Lower leg skin (tissue), 4 donors: ENCODE data around the gene COG4. TPM values are rescaled to one million over a fixed set of nuclear protein-coding genes. Genes with fewer than 3 reads are reported as not detected.

Experiments
- DNase-seq, 2 donors: peaks; one replicate each; pipeline ENCODE4 v3.0.0-alpha.2; 2019; ENCODE audit warnings: low spot score in 2 of 2
- H3K4me3 ChIP-seq: fragments of 200-600 bp; sonication (generic); 2 replicates; pipeline ENCODE4 v1.5.1; 2017; ENCODE audit warnings: mild to moderate bottlenecking, low read depth; ENCODE audit not compliant: poor library complexity, severe bottlenecking
- CTCF ChIP-seq, 3 donors: fragments of 450-650 bp; IDR thresholded peaks; one replicate each; pipeline ENCODE4 v1.5.1; 2016; ENCODE audit warnings: antibody characterized with exemption in 3 of 3, mild to moderate bottlenecking in 3 of 3, moderate library complexity in 2 of 3
- POLR2A ChIP-seq, 2 donors: fragments of 450-650 bp; IDR thresholded peaks; one replicate each; pipeline ENCODE4 v1.6.1; 2016 to 2017; ENCODE audit warnings: antibody characterized with exemption in 2 of 2, mild to moderate bottlenecking in 1 of 2, moderate library complexity in 1 of 2
- WGBS, 2 donors: methylation state at CpG; one replicate each; pipeline ENCODE4 v1.1.5; 2018; 5-methylcytosine and 5-hydroxymethylcytosine counted together
- intact Hi-C: fragments of 100-400 bp; cut with DNase I; formaldehyde crosslinking; loops from one replicate; pipeline ENCODE4 v1.15.0; 2023; ENCODE audit warnings: low total_unique reads
- total RNA-seq, 4 donors: library from RNA; depleted of rRNA; stranded (reverse); fragments of >200 nt; gene quantifications; one replicate each; pipeline ENCODE4 v1.1.0, GENCODE V29; 2016

The COG4 gene
- total RNA-seq, 4 donors from 2014 or later = 36.0 to 95.7 (median 48.3) TPM

- WGBS, 2 donors = 66 to 70% methylated on average over 20 to 23 of the region's 24 CpGs
- DNase-seq = no peak
- no peak overlapping the region for H3K4me3 ChIP-seq
- intact Hi-C loops = no loop called here
- TF ChIP-seq CTCF (IDR thresholded peaks at IDR 0.05) (no peak), POLR2A (IDR thresholded peaks at IDR 0.05) (no peak)
Observed at GRCh38 chr16:70475054-70475871, 48.1 kb downstream of the COG4 start.

GRCh38 chr16:70474320-70475053, 48.9 kb downstream of the COG4 start:
- no peak for DNase-seq
- no peak overlapping the region for H3K4me3 ChIP-seq
- intact Hi-C loops = no loop called here
- no peak for TF ChIP-seq POLR2A (IDR thresholded peaks at IDR 0.05)
- 83 to 88% methylated on average over 11 to 17 of the region's 22 CpGs for WGBS, 2 donors

GRCh38 chr16:70473446-70474319, 49.7 kb downstream of the COG4 start:
- intact Hi-C loops = no loop called here
- WGBS, 2 donors = 88 to 89% methylated on average over 19 to 21 of the region's 21 CpGs
- TF ChIP-seq CTCF (IDR thresholded peaks at IDR 0.05) (no peak), POLR2A (IDR thresholded peaks at IDR 0.05) (no peak)
- DNase-seq = no peak
- no peak overlapping the region for H3K4me3 ChIP-seq

- TF ChIP-seq CTCF (IDR thresholded peaks at IDR 0.05) = no peak
- no peak for TF ChIP-seq POLR2A (IDR thresholded peaks at IDR 0.05)
- WGBS, 2 donors = 87 to 89% methylated on average over 26 to 28 of the region's 28 CpGs
- no peak overlapping the region for H3K4me3 ChIP-seq
- intact Hi-C loops = no loop called here
- no peak for DNase-seq
Observed at GRCh38 chr16:70472786-70473433, 50.4 kb downstream of the COG4 start.

- intact Hi-C loops = no loop called here
- no peak overlapping the region for H3K4me3 ChIP-seq
- WGBS, 2 donors = 83 to 88% methylated on average over 9 to 15 of the region's 17 CpGs
- no peak for DNase-seq
- no peak for TF ChIP-seq POLR2A (IDR thresholded peaks at IDR 0.05)
- TF ChIP-seq CTCF (IDR thresholded peaks at IDR 0.05) = no peak
Observed at GRCh38 chr16:70470927-70471341, 52.4 kb downstream of the COG4 start.
